ENCODE results near the gene KRTAP5-3.
"Not testable (repeated sequence)": the region's sequence is repeated elsewhere in the genome, so short reads cannot be mapped to it uniquely, and the experiment has no call there.

KRTAP5-3 gene, protein sequence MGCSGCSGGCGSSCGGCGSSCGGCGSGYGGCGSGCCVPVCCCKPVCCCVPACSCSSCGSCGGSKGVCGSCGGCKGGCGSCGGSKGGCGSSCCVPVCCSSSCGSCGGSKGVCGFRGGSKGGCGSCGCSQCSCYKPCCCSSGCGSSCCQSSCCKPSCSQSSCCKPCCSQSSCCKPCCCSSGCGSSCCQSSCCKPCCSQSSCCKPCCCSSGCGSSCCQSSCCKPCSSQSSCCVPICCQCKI

GRCh38 chr11:1608363-1608762 is at the start of gene KRTAP5-3:
Gene KRTAP5-3 (minus strand): TSS chr11:1608463. CDS start chr11:1608385, 78 bp downstream.
- DNase-seq (ENCODE audit: low spot score), result no peak

DNA sequence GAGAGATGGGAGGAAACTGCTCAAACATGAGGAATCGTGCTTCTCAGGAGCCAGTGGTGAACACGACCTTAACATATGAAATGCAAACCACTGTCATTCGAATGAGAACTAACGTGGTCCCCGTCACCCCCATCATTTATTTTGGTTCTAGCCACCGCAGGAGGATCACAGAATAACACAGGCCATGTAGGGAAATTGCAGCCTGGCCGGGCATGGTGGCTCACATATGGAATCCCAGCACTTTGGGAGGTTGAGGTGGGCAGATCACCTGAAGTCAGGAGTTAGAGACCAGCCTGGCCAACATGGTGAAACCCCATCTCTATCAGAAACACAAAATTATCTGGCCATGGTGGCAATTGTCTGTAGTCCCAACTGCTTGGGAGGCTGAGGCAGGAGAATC is 48.4 kb upstream of the KRTAP5-3 start:
- DNase-seq (ENCODE audit: low spot score), result no peak

GRCh38 chr11:1656061-1656441 is 47.8 kb upstream of the KRTAP5-3 start:
- no peak for DNase-seq (ENCODE audit: low spot score)

GRCh38 chr11:1655168-1656060 is 47.2 kb upstream of the KRTAP5-3 start:
- no peak for DNase-seq (ENCODE audit: low spot score)

DNA sequence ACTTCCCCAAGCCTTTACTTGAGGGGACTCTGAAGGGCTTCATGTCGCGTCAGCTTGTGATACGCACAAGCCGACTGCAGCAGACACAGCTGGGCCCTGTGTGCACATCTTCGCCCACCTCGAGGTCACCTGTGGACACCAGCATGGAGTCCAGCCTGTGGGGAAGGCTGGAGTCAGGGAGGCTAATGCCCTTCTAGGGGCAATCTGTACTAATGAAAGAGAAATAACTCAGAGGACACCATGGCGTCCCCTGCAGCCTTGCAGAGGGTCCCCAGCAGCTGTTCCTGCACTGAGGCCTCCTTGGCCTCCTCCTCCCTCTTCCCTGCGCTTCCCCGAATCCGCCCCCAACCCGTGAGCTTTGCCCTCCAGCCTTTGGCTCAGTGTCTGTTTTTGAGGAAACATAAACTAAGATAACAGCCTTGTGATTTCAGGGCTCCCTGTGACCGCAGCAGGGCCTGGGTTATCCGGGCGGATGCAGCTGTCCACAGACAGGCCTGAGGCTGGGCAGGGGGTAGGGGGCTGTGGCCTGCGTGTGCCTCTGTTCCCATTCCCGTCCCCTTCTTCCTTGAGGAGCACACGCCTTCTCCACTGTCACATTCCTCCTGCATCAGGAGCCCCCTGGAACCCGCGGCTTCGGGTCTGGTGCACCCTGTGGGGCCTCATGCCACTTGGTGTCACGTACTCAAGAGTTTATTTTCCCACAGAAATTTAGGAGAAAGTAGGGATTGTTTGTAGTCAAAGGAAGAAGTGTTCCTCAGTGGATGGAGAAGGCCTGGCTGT is 46.3 kb upstream of the KRTAP5-3 start:
- DNase-seq (ENCODE audit: low spot score), result no peak

GRCh38 chr11:1653541-1654387 is 45.5 kb upstream of the KRTAP5-3 start:
- DNase-seq (ENCODE audit: low spot score), result no peak

GRCh38 chr11:1652771-1653540 is 44.7 kb upstream of the KRTAP5-3 start:
- peak; percentile 91 for DNase-seq (ENCODE audit: low spot score)

- DNase-seq (ENCODE audit: low spot score), result no peak
Measured at GRCh38 chr11:1652442-1652770, 44.1 kb upstream of the KRTAP5-3 start.

DNA sequence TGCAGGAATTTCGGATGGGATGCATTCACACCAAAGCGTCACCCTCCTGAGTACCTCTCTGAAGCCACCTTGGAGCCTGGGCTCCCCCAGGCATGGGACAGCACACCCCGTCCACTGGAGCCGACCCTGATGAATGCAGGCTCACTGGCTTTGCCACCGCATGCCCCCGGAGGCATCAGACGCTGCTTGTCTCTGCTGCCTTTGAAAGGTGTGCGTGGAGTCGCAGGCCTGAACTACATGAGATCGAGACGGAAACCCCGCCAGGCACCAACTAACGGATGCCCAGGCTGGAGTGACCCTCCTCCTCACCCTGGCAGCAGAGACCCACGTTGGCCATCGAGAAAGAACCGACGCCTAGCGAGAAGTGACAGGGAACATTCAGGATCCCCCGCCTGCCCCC is 43.8 kb upstream of the KRTAP5-3 start:
- no peak for DNase-seq (ENCODE audit: low spot score)

- DNase-seq (ENCODE audit: low spot score), result no peak
Measured at GRCh38 chr11:1651411-1651980, 43.2 kb upstream of the KRTAP5-3 start.

- no peak for DNase-seq (ENCODE audit: low spot score)
Measured at GRCh38 chr11:1650918-1651262, 42.6 kb upstream of the KRTAP5-3 start.

- DNase-seq (ENCODE audit: low spot score), result no peak
Measured at GRCh38 chr11:1650034-1650917, 42.0 kb upstream of the KRTAP5-3 start.

DNA sequence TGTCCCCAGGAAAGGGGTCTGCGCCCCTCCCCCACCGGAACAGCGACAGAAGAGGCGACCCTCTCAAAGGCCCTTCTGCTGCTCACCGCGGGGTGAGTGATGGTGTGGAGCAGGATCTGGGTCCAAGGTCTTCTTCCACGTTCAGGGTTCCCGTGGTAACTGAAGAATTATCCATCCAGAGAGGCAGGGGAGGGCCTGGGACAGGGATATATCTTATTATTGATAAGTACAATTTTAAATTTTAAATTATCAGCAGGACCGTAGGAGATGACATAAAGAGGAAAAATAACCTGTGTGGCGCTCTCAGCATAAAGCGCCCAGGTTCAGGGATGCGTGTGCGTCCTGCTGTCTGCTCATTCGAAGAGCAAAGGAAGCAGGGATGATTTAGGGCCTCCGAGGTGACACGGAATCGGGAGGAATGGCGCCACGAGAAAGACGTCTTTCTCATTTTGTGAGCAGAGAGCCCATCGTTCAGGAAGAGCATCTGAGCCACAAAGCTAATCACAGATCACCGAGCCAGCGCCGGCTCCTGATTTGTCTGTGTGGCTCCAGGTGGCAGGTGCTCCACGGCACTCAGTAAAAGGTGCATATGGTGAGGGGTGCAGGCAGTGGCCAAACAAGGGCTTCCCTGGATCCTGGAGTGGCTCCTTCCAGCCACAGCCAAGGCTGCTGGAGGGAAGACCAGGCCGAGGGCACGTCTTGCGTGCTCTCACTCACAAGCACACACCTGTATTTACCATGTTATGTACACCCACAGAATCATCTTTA is 40.6 kb upstream of the KRTAP5-3 start:
- no peak for DNase-seq (ENCODE audit: low spot score)

DNA sequence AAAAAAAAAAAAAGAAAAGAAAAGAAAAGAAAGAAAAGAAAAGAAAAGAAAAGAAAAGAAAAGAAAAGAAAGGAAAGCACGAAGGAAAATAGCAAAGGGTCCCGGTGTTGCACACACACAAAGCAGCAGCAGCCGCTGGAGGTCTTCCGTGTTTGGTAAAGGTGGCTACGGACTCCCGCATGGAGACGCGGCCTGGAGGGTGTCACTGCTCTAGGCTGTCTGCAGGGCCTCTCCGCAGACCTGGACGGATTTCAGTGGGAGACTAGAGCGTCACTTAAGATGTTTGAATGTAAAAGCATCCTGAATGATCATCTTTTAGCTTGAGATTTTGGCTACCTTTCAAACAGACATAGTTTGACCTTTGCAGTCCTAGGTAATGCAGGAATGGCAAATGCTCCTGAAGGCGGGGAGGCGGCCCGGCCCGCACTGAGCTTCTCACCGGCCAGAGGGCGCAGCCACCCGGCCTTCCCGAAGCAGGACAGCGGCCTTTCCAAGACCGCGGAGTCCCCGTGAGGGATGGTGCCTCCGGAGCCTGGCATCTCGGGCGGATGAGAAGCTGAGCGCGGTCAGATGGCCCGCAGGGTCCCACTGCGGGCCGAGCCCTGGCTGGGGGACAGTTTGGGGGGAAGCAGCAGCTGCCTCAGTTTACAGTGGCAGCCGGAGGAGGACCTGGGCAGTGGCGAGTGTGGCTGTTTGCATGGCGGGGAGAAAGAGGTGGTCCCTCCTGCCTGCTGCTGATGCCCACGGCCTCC is 39.8 kb upstream of the KRTAP5-3 start:
- DNase-seq (ENCODE audit: low spot score), result no peak

DNA sequence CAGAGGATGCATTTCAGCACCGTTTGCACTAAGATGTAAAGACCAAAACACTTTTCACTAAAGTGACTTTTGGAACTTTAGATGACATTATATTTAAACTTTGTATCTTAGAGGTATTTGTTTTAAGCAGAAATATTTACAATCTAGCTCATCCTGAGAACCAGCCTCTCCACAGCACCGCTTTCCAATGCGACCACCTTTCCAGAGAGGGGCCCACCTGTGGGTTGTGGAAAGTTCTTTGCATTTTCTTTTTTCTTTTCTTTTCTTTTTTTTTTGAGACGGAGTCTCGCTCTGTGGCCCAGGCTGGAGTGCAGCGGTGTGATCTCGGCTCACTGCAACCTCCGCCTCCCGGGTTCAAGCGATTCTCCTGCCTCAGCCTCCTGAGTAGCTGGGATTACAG is 38.3 kb upstream of the KRTAP5-3 start:
- DNase-seq (ENCODE audit: low spot score), result not testable (repeated sequence)

DNA sequence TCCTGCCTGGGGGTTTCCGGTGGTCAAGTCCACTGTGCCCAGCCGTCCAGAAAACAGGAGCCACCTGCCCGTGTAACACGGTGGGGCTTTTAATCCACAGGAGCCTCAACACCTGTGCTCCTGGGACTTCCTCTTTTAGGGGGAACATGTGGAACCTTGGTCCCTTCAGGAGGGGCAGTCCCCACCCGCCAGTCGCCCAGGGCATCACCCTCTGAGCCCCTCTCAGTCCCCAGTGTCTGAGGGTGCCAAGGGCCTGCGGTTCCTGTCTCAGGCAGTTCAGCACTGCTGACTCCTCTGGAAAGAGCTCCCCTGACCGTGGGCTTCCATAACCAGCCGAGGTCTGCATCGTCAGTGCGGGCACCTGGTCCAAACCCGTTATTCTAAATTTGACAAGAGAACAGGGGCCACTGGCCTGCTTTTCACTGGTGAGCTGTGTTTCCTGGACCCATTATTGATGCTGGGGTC is 37.1 kb upstream of the KRTAP5-3 start:
- no peak for DNase-seq (ENCODE audit: low spot score)

DNA sequence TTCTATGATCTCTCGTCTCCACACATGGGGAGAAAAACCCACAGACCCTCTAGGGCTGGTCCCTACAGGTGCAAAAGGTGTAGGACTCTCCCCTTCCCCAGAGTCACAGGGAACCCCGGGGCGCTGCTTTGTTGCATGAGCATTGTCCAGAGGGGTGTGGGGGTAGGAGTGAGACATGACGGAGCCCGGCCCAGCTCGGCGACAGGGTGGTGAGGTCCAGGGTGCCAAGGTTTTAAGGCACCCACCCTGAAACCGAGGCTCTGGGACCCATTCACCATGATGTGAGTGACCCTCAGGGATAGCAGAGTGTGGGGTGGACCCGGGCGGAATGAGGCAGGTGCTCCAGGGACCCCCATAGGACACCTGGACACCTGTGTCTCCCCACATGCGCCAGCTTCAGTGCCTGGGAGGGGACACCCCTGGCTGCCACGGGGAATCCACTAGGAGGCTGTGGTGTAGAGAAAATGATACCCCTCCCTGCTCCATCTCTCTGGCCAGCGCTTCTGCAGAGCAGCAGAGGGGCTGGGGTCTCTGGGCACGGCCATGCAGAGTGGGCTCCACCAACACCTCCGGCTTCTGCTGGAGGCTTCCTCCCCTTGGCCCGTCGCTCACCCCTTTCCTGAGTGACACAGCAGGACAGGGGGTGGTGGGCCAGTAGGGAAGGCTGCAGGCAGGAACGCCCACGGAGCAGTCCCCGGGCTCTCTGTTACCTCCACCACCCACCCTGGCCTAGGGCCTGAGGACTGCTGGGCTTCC is 36.5 kb upstream of the KRTAP5-3 start:
- DNase-seq (ENCODE audit: low spot score), result no peak
